HG03097 (cell line): Measurements from ENCODE around the gene ARHGAP10.
"Not testable (repeated sequence)": the region's sequence is repeated elsewhere in the genome, so short reads cannot be mapped to it uniquely, and the experiment has no call there.

Experiments
- ATAC-seq: cut with Tn5 transposase; IDR thresholded peaks from one replicate; pipeline ENCODE4 v1.9.1; 2021; ENCODE audit not compliant: unreplicated experiment, low FRiP score

ARHGAP10 gene

DNA sequence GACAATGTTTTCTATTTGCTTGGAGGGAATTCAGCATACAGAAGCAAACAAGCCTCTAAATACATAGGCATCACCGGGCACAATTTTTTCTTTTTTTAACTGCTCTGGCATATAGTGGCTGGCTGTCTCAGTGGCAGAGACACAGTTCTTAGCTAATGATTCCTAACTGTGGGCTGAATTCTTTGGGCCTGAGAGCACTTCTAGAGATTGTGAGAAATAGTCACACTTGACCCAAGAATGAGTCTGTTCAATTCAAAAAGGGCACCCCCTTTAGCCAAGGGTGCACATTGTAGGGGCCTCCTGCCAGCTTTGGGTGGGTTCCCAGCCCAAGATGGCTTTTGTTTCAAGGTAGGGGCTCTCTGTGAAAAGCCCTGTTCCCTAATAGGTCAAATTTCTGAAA, 345.7 kb downstream of the ARHGAP10 start:
- ATAC-seq = no peak

DNA sequence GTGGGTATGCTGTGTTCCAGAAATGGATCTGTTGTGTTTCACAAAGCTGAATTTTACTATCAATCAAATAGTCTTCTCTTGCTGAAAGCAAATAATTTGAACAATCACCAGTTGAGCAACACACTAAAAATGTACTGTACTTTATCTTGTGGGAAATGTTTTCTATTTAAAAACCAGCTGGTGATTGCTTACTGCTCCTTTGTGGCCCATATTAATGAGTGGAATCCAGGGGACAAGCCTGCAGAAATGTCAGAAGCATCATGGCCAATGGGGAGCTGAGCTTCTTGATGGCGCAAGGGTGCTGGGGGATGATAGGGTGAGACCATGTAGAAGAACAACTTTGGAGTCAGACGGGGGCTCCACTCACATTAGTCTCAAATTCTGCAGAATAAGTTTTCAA, 346.2 kb downstream of the ARHGAP10 start:
- no peak for ATAC-seq

DNA sequence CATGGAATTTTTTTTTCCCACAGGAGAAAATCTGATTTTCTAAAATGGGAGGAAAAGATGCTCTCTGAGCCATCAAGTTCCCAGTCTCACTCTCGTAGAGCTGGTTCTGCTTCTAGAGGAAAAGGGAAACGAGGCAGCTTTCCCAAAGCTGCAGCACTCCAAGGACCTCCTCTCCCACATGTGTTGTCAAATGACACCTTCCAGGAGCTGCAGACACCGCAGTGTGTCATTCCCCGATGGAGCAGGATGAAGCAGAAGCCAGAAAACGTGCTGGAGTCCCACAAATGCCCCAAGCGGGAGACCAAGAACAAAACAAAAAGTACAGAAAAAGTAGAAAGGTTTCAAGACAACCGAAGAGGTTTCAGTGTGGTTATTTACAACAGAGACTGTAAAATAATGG, 348.1 kb downstream of the ARHGAP10 start:
- no peak for ATAC-seq

DNA sequence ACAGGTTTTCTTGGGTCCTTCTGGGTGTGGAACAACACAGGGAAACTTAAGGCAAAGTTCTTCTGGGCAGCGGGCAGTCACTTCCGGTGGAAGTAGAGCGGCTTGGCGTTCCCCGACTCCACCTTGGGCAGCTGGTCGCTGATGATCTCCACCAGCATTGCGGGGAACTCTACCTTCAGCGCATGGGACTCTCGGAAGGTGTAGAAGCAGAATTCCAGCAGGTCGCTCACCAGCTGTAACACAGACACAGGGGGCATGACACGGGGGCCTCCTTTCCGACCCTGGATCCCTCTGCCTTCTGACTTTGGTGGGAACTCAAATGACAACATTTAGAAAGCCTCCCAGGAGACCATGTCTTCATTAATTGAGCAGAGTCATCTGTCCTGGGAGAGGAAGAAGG, 349.4 kb downstream of the ARHGAP10 start:
- ATAC-seq = no peak

DNA sequence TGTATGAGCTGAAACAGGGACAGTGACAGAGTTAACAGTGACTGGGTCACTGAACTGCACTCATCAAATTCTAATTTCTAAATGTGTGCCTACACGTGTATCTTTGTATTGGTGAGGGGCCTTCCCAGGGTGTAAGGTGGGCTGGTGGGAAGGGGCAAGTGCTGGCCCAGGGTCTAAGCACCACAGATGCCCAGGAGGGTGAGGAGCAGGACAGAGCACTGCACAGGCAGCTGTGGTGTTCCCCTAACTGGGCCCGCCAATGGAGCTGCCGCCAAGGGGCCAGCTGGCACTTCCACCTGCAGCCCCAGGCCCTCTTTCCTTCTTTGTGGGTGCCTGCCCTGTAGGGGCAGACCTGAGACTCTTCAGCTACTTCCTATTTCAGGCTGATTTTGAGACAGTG, 349.9 kb downstream of the ARHGAP10 start:
- no peak for ATAC-seq

DNA sequence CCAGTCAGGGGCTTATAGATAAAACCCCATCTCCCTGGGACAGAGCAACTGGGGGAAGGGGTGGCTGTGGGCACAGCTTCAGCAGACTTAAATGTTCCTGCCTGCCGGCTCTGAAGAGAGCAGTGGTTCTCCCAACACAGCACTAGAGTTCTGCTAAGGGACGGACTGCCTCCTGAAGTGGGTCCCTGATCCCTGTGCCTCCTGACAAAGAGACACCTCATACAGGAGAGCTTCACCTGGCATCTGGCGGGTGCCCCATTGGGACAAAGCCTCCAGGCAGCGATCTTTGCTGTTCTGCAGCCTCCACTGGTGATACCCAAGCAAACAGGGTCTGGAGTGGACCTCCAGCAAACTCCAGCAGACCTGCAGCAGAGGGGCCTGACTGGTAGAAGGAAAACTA, 351.2 kb downstream of the ARHGAP10 start:
- ATAC-seq = not testable (repeated sequence)

DNA sequence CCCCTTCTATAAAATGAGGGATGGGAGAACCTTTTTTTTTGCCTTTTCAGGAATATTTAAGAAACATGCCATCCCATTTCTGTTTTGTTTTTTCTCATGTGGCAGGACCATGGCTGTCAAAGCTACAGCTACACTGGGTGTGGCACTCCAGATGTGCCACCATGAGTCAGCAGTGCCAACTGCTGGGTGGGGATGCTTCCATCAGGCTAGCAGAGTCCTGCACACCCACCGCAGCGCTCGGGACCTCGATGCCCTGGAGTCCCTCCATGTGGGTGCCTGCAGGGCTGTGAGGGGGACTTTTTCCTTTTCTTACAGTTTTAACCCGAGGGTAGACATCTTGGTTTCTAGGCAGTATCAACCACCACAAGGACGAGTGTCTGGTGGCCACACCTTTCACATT, 357.7 kb downstream of the ARHGAP10 start:
- no peak for ATAC-seq

DNA sequence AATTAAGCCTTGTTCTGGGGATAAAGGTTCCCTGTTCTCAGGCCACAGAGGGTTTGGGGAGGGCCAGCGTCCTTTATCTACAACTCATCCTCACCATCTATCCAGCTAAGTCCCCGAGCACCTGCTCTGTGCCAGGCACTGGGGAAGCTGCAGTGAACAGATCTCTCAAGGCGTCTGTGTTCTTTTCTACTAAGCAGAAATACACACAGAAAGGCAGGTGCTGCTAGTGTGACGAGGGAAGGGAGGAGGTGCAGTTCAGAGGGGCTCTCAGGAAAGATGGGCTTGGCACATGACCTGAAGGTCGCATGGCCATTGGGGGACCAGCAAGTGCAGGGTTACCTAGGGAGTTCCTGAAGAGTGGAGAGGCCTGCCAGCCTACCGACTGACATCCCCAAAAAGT, 358.1 kb downstream of the ARHGAP10 start:
- ATAC-seq = no peak

DNA sequence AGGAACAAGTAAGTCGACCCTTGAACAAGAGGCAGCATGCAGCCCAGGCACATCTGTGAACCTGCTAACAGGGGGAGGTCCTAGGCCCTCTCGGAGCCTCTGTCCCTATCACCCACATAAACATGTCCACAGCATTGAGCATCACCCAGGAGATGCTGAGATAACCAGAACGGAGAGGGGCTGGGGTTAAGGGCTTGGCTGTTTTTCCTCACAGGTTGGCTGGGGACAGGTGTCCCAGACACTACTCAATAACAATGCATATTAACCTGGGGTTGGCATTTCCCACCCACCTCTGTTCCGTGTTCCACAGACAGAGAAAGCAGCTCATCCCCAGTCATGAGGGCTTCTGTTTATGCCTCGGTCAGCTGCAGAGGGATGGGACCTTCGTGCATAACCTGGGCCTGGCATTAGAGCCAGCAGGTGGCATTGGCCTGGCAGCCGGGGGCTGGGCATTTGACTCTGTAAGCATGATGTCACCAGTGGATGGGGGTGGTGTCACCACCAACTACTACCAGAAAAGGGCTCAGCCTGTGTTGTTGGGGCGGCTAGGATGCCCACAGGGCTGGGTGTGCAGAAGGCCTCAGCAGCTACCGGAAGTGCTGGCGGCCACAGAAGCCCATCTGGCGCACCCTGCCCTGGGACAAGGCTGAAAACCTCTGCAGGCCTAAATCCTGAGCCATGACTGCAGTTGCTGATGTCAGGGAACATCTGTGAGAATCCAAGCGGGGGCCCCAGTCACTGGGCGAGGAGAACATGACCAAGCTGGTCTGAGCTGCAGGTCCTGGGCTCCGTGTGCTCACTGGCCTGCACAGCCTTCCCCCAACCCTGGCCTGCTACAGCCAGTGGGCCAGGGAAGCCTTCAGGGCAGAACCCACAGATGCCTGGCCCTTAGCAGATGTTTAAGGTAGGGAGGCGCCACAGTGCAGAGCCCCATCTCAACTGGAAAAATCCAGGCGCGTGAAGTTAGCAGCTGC, 358.9 kb downstream of the ARHGAP10 start:
- no peak for ATAC-seq

DNA sequence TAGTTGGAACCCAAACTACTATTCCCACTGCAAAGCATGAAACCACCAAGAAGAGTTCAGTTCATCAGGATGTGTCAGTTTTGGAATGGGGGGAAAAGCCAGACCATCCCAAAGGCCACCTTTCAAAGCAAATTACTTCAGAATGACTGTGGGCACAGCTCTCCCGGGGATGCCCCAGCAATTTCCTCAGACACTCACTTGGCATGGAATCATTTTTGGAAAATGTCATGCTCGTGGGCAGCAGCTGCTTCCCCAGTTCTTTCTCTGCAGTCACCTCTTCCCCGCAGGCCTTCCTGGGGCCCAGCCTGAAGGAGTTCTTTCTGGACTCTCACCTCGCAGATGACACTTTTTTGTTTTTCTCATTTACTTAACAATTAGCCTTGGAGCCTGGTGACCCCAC, 360.0 kb downstream of the ARHGAP10 start:
- no peak for ATAC-seq

DNA sequence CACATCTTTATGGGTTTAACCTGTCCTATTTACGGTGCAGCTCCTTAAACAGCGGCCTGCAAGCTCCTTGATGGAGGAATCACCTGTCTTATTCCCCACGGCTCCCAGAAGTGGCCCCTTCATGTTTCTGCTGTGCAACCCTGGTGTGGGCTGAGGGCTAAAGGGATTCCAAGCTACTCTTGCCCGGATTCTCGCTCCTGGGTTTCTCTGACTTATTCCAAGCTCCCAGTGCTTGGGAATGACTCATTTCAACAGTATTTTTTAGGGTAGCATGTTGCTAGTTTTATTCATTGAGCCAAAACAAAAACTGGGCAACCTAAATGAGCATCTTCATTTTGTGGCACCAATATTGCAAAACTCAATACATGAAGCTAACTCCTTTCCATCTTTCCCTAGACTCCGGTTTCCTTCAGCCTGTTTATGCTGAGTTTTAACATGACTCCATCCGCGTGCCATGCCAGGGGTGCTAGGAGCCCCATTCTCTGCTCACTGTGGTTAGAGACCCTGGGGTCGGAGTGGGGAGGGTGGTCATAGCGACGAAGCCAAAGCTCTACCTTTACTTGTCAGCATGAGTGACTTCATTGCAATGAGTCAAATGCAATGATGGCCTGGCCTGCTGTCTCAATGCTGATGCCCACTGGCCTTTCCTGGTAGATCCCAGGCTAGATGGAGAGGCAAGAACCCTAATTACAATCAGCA, 360.6 kb downstream of the ARHGAP10 start:
- no peak for ATAC-seq

DNA sequence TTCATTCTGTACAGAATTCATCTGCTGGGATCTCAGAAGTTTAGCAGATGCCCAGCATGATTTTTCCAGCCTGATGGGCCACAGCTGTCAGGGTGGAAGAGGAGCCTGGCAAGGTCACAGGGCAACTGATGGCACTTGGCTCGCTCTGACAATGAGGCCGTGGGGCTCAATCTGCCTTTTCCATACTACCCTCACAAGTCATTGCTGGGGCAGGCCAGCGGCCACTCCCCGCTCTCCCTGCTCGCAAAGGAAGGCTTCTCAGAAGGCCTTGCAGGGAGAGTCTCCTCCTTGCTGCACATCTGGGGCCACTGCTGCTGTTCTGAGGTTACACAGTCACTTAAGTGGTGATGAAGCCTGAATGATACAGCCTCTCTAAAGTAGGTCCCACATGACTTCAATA, 361.2 kb downstream of the ARHGAP10 start:
- no peak for ATAC-seq

DNA sequence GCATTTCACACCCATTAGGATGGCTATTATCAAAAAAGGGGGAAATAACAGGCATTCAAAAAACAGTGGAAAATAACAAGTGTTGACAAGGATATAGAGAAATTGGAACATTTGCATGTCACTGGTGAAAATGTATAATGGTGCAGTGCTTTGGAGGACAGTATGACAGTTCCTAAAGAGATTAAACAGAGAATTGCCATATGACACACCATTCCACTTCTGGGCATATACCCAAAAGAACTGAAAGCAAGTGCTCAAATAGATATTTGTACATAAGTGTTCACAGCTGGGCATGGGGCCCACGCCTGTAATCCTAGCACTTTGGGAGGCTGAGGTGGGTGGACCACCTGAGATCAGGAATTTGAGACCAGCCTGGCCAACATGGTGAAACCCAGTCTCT, 362.3 kb downstream of the ARHGAP10 start:
- no peak for ATAC-seq

DNA sequence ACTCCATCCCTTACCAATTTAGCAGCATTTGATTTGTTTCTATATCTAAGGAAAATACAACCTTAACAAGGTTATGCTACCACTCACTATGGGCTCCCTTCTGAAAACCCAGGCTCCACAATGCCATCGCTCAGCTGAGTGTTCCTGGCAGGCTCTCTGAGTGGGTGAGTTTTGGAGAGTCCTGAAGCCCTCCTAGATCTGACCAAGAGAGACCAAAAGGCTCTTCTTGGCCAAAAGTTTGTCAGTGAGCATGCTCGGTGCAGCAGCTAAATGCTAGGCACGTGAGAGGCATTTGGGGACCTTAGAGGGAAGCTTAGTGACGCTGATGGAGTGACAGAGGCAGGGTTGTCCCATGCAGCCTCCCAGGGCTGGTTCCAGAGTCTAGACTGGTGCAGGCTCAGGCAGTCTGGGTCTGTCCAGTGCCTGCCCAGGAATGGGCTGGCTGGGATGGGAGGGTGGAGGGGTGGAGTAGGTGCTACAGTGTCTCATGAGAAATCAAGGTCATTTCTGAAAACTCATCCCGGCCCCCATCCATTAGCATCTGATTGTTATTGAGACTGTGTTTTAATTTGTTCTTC, 363.5 kb downstream of the ARHGAP10 start:
- ATAC-seq = no peak

DNA sequence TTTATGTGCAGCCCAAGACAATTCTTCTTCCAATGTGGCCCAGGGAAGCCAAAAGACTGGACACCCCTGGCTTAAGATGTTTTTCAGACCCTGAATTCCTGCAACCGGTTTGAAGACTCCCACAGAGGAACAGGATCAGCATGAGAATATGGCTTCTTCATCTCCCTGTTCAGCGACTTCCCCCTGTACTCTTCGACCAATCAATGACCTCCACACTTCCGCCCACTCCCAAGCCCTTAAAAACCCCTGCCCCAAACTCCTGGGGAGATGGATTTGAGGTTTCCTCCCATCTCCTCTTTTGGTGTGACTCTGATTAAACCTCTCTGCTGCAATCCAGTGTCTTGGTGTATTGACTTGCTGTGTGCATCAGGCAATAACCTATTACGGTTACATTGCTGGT, 365.9 kb downstream of the ARHGAP10 start:
- ATAC-seq = no peak

DNA sequence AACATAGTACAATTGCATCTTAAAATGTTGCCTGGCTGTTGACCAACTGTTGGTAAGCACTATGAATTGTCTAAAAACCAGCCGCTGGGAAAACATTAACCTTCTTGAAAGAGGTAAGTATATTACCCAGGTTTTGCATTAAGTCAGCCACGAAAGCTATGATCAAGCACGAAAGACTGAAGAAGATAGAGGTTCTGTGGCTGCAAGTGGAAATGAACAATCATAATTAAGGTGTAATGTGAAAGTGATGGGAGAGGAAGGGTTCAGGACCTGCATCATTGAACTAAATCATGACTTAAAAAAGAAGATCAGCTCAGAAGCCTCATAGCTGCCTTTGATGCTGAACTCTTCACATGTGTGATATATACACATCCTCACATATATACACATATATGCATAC, 369.3 kb downstream of the ARHGAP10 start:
- no peak for ATAC-seq

DNA sequence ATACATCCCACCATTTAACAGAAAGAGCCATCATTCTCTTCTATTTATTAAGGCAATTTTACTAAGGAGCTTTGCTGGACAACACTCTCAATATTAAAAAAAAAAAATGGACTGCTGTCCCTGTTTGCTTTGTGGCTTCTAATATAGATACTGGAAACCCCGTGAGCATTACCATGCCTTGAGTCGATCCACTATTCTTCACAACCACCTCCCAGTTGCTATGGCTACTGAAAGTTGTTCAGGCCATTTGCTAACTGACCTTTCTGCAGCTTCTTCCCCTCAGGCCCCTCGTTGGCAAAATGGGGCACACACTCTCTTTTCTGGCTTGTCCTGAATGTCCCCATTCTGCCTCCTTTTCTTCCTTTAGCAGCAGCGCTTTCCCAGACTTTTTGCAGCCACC, 369.9 kb downstream of the ARHGAP10 start:
- no peak for ATAC-seq

DNA sequence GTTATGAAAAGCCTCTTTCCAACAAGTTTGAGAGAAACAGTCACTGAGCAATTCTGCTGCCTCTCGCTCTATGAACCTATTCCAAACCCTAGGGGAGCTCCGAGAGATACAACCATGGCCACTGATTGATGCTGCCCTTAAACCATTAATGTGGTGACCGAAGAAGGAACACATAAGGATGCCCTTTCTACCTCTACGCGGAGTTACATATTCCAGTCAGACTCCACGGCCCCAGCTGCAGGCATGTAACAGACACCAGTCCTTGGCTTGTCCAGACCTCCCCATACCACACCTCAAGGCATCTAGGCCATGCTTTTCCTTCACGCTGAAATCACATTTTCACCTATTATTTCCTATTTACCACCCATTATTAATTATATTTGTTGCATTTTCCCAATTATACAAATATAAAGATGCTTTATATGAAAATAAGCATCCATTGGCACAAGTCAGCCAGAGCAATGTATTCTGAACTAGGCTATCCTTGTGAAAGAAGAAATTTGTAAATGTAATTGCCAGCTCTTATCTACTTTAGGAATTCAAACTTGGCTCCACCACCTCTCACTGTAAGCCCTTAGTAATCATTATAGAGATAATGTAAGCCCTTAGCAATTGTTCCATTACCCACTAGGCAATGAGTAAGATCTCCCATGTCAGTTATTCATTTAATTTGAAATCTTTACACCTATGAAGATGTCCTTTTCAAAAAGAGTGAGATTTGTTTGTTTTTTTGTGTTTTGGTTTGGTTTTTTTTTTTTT, 371.9 kb downstream of the ARHGAP10 start:
- ATAC-seq = no peak

DNA sequence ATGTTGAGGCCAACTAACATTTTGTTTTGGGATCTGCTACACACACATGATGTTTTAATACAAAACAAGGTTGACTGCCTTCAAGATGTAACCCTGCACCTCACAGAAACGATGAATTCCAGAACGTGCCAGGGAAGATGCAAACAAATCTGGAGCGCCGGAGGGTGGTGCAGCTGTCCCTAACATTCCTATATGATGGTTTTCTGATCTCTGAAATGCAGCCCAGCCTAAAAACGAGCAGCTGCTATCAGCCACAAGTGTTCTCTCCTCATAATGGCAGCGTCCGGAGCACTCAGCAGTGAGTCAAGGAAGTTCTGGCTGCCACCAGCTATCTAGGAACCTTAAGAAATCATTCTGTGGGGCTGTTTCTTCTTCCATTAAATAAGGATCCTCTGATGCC, 376.9 kb downstream of the ARHGAP10 start:
- ATAC-seq = no peak

DNA sequence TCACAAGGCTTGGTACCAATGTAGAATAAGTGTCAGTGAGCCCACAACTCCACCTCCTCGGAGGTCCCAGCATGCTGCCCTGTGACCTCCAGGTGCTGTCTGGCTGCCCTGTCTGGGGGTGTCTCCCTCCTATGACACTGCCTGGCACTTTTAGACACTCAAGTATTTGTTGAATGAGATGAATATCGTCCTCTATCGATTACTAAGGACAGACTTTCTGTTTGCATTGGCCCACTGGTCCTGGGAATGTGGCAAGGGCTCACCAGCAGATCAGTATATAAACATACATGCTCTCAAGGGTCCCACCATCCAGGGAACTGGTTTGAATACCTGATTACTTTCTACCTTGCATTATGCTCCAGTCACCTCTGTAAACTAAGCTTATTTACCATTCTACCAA, 377.3 kb downstream of the ARHGAP10 start:
- ATAC-seq = no peak

DNA sequence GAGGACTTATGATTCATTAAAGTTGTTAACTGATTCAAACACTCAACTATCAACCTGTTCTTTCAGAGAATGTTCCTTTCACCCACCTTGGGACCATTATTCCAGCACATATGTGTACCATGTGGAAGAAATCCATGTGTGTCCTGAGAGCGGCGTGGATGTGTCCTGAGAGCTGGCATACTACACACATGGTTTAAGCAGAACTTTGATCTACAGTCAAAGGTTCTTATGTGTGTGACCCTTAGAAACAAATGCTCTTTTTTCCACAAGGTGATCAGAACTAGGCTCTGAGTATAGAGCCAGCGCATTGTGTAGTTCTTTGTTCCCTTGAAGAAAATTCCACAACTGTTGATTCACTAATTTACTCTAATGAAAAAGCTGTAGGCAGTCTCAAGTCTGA, 378.3 kb downstream of the ARHGAP10 start:
- no peak for ATAC-seq
